Measurements from ENCODE around the gene ARHGAP40.
"Not testable (repeated sequence)": the region's sequence is repeated elsewhere in the genome, so short reads cannot be mapped to it uniquely, and the experiment has no call there.

Gene ARHGAP40

DNA sequence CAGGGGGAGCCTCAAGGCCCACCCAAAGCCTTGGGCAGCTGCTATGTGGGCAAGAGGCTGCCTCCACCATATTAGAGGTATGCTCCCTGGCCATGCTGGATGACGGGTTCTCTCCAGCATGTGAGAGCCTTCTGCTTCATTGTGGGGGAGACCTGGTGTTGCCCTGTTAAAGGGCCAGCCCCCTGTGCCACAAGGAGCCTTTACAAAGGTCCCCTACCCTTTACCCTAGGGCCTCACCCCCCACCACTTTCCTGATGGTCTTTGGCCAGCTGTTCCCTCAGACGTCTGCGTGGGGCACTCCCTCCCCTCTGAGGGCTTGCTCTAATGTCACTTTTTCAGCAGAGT is 15.5 kb upstream of the ARHGAP40 start:
- no peak overlapping the region for H3K4me3 ChIP-seq (ENCODE audit: low read depth, low read length)
- TF ChIP-seq, protein P1, sequence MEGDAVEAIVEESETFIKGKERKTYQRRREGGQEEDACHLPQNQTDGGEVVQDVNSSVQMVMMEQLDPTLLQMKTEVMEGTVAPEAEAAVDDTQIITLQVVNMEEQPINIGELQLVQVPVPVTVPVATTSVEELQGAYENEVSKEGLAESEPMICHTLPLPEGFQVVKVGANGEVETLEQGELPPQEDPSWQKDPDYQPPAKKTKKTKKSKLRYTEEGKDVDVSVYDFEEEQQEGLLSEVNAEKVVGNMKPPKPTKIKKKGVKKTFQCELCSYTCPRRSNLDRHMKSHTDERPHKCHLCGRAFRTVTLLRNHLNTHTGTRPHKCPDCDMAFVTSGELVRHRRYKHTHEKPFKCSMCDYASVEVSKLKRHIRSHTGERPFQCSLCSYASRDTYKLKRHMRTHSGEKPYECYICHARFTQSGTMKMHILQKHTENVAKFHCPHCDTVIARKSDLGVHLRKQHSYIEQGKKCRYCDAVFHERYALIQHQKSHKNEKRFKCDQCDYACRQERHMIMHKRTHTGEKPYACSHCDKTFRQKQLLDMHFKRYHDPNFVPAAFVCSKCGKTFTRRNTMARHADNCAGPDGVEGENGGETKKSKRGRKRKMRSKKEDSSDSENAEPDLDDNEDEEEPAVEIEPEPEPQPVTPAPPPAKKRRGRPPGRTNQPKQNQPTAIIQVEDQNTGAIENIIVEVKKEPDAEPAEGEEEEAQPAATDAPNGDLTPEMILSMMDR (IDR thresholded peaks at IDR 0.05; ENCODE audit: control insufficient read depth, extremely low read depth, insufficient read depth), result no peak
- DNase-seq (ENCODE audit: low read depth), result no peak

DNA sequence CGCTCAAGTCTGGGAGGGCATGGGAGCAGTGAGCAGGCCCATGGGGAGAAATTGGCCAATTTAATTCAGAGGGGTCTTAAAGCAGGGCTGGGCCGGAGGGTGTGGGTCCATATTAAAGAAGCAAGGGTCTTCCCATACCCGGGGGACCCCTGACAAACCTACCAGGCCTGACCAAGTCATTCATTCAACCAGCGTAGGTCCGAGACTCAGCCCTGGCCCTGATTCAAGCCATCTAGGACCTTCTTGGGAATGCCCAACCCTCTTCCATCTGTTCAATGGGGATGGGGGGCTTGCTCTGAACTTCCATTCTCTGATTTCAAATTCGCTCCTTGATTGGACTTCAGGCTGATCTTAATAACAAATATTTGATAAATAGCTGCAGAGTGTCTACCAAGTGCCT is 13.3 kb upstream of the ARHGAP40 start:
- H3K4me3 ChIP-seq (ENCODE audit: low read depth, low read length), result no peak overlapping the region
- TF ChIP-seq, protein P1 (IDR thresholded peaks at IDR 0.05; ENCODE audit: control insufficient read depth, extremely low read depth, insufficient read depth), result no peak
- no peak for DNase-seq (ENCODE audit: low read depth)

DNA sequence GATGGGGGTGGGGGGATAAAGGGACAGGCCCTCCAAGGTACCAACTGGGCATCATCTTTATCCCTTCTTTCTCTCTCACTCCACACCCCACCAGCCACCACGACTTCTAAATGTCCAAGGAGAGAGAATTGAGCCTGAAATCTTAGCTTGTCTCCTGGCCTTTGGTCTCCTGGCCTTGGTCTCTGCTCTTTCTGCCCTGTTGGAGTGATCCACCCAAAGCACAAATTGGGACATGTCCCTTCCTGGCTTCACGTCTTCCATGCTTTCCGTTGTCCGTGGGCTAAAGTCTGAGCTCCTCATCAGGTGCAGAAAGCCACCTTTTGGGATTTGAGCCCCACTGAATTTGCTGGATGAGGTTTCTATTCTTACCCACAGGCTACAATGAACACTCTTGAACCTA is 12.3 kb upstream of the ARHGAP40 start:
- no peak overlapping the region for H3K4me3 ChIP-seq (ENCODE audit: low read depth, low read length)
- TF ChIP-seq, protein P1 (IDR thresholded peaks at IDR 0.05; ENCODE audit: control insufficient read depth, extremely low read depth, insufficient read depth), result no peak
- DNase-seq (ENCODE audit: low read depth), result no peak

DNA sequence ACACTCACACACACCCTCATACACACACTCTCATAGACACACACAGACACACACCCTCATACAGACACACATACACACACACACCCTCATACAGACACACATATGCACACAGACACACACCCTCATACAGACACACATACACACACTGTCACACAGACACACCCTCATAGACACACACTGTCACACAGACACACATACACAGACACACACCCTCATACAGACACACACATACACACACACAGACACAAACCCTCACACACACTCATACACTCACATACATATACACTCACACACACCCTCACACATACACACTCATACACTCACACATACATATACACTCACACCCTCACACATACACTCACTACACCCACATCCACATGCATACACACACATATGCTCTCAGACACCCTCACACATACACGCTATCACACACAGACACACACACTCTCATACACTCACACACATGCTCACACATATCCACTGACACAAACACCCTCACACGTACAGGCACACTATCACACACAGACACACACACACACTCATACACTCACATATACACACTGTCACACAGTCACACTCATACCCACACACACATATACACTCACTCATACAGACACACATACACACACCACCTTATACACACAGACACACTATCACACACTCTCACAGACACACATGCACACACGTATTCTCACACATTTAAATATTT is 11.5 kb upstream of the ARHGAP40 start:
- no peak for DNase-seq (ENCODE audit: low read depth)
- TF ChIP-seq, protein P1 (IDR thresholded peaks at IDR 0.05; ENCODE audit: control insufficient read depth, extremely low read depth, insufficient read depth), result no peak
- no peak overlapping the region for H3K4me3 ChIP-seq (ENCODE audit: low read depth, low read length)

DNA sequence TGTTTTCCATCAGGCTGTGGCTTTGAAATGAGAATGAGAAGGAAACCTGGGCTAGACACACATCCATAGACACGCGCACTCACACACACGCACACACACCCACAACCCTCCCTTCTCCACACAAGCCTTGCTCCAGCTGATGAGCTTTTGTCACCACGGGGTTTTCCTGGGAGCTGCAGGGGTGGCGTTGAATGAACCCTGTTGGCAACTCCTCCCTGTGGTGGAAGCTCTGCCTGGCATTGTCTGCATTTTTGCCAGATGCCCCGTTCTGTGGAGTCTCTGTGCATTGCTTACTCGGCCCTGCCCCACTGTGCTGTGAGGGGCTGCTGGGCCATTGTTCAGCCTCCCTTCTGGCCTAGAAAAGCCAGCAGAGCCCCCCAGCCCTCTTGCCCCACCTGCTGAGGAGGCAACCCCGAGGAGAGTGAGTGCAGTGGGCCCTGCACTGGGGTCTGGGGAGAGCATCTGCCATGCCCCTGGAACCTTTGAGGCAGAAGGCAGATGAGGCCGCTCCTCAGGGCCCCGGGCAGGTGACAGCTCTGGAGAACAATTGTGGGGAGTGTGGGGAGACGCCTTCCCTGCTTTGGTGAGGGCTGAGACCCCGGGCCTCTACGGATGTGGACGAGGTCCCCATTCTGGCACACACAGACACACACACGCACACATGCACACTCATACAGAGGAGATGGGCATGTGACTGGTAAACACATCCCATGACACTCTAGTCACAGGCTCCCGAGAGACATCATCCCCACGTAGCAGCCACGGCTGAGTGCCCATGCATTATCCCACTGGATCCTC is 10.7 kb upstream of the ARHGAP40 start:
- no peak for DNase-seq (ENCODE audit: low read depth)
- TF ChIP-seq, protein P1 (IDR thresholded peaks at IDR 0.05; ENCODE audit: control insufficient read depth, extremely low read depth, insufficient read depth), result no peak

DNA sequence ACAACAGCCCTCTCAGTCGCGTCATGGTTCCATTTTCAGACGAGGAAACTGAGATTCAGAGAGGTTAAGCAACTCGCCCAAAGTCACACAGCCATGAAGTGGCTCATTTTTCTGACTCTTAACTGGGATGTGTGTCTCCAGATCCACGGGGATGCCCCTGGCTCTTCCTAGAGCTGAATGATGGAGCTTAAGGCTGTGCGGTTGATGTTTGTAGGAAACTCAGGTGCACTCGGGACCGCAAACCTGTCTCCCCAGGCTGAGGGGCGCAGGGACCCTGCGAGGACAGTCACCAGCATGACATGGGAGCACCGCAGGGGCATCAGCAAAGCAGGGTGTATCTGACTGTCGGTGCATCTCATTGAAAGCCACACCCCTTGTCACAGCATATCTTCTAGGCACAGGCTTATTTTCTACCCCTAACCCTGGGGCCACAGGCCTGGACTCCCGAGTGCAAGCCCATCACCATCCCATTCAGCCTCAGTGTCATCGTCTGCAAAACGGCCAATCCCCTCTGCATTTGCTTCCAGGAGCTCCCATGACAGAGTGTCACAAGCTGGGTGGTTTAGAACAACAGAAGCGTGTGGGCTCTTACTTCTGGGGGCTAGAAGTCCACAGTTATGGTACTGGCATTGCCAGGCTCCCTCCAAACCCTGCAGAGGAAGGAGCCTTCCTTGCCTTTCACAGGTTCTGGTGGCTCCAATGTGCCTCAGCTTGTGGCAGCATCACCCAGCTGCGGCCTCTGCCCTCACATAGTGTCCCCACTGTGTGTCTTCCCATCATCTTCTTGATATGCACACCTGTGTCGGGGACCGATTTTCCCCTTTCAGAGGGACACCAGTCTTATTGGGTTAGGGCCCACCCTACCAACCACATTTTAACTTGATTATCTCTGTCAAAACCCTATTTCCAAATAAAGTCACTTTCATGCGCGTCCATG is 9.9 kb upstream of the ARHGAP40 start:
- no peak for DNase-seq (ENCODE audit: low read depth)
- H3K4me3 ChIP-seq (ENCODE audit: low read depth, low read length), result no peak overlapping the region
- TF ChIP-seq, protein P1 (IDR thresholded peaks at IDR 0.05; ENCODE audit: control insufficient read depth, extremely low read depth, insufficient read depth), result no peak

More for the DNA sequence above, 10.7 kb upstream of the ARHGAP40 start:
- no peak overlapping the region for H3K4me3 ChIP-seq (ENCODE audit: low read depth, low read length)

DNA sequence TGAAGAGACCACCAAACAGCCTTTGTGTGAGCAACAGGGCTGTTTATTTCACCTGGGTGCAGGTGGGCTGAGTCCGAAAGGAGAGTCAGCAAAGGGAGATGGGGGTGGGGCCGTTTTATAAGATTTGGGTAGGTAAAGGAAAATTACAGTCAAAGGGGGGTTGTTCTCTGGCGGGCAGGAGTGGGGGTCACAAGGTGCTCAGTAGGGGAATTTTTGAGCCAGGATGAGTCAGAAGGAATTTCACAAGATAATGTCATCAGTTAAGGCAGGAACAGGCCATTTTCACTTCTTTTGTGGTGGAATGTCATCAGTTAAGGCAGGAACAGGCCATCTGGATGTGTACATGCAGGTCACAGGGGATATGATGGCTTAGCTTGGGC is 9.2 kb upstream of the ARHGAP40 start:
- not testable (repeated sequence) for H3K4me3 ChIP-seq (ENCODE audit: low read depth, low read length); DNase-seq (ENCODE audit: low read depth)

DNA sequence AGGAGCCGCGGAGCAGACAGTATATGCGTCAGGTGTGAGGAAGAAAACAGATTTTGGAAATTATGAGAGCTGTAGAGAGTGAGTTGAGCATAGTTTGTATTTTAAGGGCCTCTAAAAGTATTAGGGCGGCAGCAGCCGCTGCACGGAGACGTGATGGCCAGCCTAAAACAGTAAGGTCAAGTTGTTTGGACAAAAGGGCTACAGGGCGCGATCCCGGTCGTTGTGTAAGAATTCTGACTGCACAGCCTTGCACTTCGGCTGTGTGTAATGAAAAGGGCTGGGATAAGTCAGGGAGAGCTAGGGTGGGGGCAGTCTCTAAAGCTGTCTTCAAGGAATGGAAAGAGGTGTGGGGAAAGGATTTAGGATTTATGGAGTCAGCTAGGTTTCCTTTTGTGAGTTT is 7.3 kb upstream of the ARHGAP40 start:
- DNase-seq (ENCODE audit: low read depth), result not testable (repeated sequence)

DNA sequence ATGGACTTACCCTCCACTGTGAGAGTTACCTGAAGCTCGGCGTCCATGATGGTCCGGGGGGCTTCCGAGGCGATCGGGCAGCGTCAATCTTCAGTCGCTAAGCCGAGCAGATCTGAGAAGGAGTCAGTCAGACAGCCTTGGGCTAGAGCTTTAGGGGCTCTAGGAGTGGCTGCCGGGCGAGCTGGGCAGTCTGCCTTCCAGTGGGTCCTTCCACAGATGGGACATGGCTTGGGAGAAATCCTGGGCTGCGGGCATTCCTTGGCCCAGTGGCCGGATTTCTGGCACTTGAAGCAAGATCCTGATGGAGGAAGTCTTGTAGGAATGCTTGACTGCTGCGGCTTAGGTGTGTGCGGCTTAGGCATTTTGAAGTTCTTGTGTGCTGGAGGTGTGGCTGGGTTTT is 5.7 kb upstream of the ARHGAP40 start:
- H3K4me3 ChIP-seq (ENCODE audit: low read depth, low read length); DNase-seq (ENCODE audit: low read depth): not testable (repeated sequence)

More for the DNA sequence above, 7.3 kb upstream of the ARHGAP40 start:
- not testable (repeated sequence) for H3K4me3 ChIP-seq (ENCODE audit: low read depth, low read length)
